GM11168 (cell line): ENCODE measurements around the gene CLPSL1.

Source experiments
- in situ Hi-C: fragments of 300-500 bp; cut with MboI; formaldehyde crosslinking; loops from one replicate; pipeline ENCODE4 v1.12.0; 2022; ENCODE audit warnings: low sequenced_read_pairs; ENCODE audit not compliant: unreplicated experiment

Gene CLPSL1

GRCh38 chr6:35794536-35795452, 14.0 kb downstream of the CLPSL1 start:
- in situ Hi-C loops = no loop called here

DNA sequence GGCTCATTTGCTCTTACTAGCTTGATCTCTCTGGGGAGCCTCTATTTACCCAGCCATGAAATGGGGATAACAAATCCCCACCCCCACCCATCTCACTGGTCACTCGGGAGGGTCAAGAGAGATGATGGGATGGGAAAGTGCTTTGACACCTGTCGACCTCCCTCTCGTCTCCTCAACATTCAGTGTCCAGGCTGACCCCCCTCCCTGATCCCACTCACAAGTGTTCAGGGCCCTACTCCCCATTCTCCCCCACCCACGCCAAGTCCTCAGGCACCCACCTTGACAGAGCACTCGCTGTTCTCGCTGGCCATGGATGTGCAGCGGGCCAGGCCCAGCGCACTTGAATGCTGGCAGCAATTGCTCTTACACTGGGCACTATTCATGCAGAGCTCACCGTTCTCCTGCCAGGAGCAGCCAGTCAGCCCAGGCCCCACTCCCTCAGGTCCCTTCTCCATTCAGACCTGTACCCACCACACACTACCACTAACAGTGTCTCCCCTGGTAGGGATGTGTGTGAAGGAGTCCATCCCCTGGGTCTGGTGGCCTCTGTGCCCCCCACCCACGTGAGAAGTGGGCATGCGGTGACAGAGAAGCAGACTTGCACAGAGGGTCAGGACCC, 14.7 kb downstream of the CLPSL1 start:
- in situ Hi-C loops = no loop called here

DNA sequence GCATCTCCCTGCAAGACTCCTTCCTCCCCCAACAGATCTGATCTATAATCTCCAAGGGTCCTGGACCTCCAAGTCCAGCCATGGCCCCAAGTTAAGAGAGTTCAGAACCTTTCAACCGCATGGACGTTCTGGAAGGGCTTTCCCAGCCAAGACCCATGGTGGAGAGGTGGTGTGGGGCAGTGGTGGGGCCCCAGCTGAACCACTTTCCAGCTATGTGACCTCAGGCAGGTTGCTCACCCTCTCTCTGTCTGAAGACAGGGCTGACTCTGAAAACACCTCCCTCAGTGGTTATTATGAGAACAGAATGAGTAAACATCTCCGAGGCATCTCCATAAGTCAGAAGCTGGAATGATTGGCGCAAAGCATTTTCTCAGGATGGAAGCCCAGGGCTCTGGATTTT, 15.4 kb downstream of the CLPSL1 start:
- in situ Hi-C loops = no loop called here

DNA sequence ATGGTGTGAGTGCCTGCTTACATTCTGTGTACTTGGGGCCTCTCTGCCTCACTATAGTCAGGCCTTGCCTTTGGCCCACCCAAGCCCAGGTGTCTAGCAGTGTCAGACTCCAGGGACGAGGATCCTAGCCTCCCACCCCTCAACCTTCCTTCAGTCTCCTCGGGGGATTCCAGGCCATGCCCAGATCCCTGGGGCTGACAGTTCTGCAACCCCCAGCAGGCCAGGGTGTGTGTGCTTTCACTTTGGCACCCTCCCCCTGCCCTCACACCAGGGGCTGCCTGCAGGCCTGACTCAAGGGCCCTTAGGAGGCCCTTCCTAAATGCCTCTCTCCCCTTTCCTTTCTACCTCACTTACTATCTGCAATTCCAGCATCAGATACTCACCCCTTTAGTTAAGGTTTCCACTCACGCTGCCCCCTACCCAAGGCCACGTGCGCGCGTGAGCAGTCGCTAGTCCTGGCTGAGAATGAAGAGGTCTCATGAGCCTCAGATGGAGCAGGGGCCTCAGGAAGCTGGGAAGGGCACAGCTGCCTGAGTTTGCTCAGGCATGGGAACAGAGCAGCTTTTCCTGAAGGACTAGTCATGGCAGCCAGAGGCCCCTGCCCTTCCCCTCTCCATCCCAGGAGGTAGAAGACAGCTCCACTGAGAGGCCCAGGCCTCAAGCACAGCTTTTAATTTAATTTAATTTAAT, 17.2 kb downstream of the CLPSL1 start:
- in situ Hi-C loops = no loop called here

DNA sequence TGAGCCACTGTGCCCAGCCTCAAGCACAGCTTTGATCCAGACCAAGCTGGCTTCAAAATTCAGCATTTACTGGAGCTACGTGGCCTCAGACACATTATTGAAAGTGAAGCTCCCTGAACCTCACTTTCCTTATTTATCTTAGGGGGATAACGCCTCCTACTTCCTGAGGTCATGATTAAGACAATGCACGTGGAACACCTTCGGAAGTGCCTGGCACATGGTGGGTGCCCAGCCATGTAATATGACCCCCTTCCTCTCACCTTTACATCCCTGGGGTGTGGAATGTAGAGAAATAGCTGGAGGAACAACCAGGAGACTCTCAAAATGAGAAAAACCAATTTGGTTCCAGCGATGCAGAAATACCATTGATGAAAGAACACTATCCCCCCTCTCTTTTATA, 17.9 kb downstream of the CLPSL1 start:
- in situ Hi-C loops = no loop called here

- in situ Hi-C loops = no loop called here
Observed at GRCh38 chr6:35801148-35801547, 20.3 kb downstream of the CLPSL1 start.

- in situ Hi-C loops = no loop called here
Observed at GRCh38 chr6:35804996-35805736, 24.3 kb downstream of the CLPSL1 start, which contains the start of gene LHFPL5. TSS of gene LHFPL5 (plus strand) at chr6:35805352. CDS start at chr6:35805671, 319 bp downstream.

- in situ Hi-C loops = no loop called here
Observed at GRCh38 chr6:35808688-35809087, 27.9 kb downstream of the CLPSL1 start.

GRCh38 chr6:35809809-35810208, 29.0 kb downstream of the CLPSL1 start:
- in situ Hi-C loops = no loop called here

GRCh38 chr6:35810971-35811698, 30.3 kb downstream of the CLPSL1 start:
- in situ Hi-C loops = no loop called here

GRCh38 chr6:35811699-35811995, 30.8 kb downstream of the CLPSL1 start:
- in situ Hi-C loops = no loop called here

GRCh38 chr6:35817515-35817914, 36.7 kb downstream of the CLPSL1 start:
- in situ Hi-C loops = no loop called here

DNA sequence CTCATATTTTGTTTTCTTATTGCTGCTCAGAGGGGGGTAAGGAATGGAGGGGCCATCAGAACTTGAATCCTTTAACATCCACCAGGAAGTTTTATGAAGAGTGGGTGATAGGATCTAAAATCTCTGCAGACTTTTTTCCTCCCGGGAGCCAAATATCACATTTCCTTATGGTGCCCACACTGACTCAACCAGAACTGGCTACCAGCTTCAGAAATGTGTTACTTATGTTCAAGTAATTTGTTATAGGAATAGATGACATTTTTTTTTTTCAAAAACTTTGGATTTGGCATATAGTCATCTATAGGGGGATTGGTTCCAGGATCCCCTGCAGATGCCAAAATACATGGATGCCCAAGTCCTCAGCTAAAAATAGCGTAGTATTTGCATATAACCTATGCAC, 42.8 kb downstream of the CLPSL1 start:
- in situ Hi-C loops = no loop called here

GRCh38 chr6:35824552-35825192, 43.9 kb downstream of the CLPSL1 start:
- in situ Hi-C loops = no loop called here

- in situ Hi-C loops = no loop called here
Observed at GRCh38 chr6:35829306-35829705, 48.5 kb downstream of the CLPSL1 start.

DNA sequence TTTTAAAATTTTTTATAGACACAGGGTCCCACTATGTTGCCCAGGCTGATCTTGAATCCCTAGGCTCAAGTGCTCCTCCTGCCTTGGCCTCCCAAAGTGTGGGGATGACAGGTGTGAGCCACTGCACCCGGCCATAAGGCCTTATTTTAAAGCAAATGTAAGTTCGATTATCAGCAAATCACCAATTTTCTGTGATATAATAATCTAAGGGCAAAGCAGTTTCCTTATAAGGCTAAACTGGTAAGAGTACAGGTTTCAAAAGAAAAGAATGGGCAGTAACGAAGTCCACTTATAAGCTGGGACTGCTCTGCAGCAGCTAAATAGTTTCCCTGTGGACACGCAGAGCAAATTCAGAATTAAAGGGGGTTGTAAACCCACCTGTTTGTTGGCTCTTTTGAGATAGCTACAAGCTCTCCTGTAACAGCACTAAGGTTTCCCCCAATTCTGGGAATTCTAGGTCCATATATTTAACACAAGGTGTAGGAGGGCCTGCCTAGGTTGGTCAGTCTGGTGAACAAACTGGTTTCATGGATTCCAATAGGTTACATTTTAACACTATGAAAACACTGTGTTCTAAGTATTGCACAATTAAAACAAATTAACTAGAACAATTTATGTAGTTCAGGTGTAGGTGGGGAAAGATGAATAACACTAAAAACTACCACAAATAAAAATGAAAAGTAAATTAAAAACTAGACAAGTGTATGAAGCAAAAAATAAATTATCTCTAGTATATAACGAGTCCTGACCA, 50.6 kb downstream of the CLPSL1 start:
- in situ Hi-C loops = no loop called here

GRCh38 chr6:35833536-35833935, 52.7 kb downstream of the CLPSL1 start:
- in situ Hi-C loops = no loop called here
